Prostate gland (tissue), 2 donors: Measurements from ENCODE around the gene MTIF2. TPM values are rescaled to one million over a fixed set of nuclear protein-coding genes. Genes with fewer than 3 reads are reported as not detected.

Experiments
- DNase-seq: peaks from one replicate; pipeline ENCODE4 v3.0.0-alpha.2; 2019; ENCODE audit warnings: low spot score
- H3K27ac ChIP-seq, 2 donors: fragments of 200-600 bp; sonication (generic); 2 replicates each; pipeline ENCODE4 v1.5.1; 2017 to 2019
- H3K27me3 ChIP-seq: fragments of 200-600 bp; sonication (generic); replicated peaks from 2 replicates; pipeline ENCODE4 v1.5.1; 2019; ENCODE audit not compliant: insufficient read depth
- H3K36me3 ChIP-seq, 2 donors: fragments of 200-600 bp; sonication (generic); 1 replicate in 1 of 2; 2 replicates in 1 of 2; pipeline versions ENCODE4 v1.5.1 to v1.8.1; 2017 to 2019
- H3K4me1 ChIP-seq: fragments of 200-600 bp; sonication (generic); replicated peaks from 2 replicates; pipeline ENCODE4 v1.5.1; 2019
- H3K4me3 ChIP-seq, 2 donors: fragments of 200-600 bp; sonication (generic); 2 replicates each; pipeline ENCODE4 v1.5.1; 2017 to 2019
- H3K9me3 ChIP-seq: fragments of 200-600 bp; sonication (generic); 2 replicates; pipeline ENCODE4 v1.5.1; 2017
- POLR2A ChIP-seq: fragments of 450-650 bp; IDR thresholded peaks from one replicate; pipeline ENCODE4 v1.6.1; 2016; ENCODE audit warnings: antibody characterized with exemption, mild to moderate bottlenecking
- POLR2AphosphoS5 ChIP-seq: sonication (generic); formaldehyde crosslinking; IDR thresholded peaks from one replicate; pipeline ENCODE4 v1.6.1; 2017; ENCODE audit warnings: antibody characterized with exemption
- WGBS: methylation state at CpG from one replicate; pipeline ENCODE4 v1.1.5; 2018; 5-methylcytosine and 5-hydroxymethylcytosine counted together
- intact Hi-C: fragments of 100-400 bp; cut with DNase I; formaldehyde crosslinking; loops from one replicate; pipeline ENCODE4 v1.14.2; 2022
- total RNA-seq, 2 donors: library from RNA; depleted of rRNA; stranded (reverse); fragments of >200 nt; gene quantifications; one replicate each; pipeline ENCODE4 v1.1.0, GENCODE V29; 2016
- TF ChIP-seq, protein P1 (sequence below), 4 experiments: fragments of 200-600 bp in 2 of 4; fragments of 450-650 bp in 2 of 4; sonication (generic) in 2 of 4; IDR thresholded peaks; 1 replicate in 3 of 4; 2 replicates in 1 of 4; pipeline ENCODE4 v1.5.1; 2016 to 2019; ENCODE audit warnings: antibody characterized with exemption in 4 of 4, mild to moderate bottlenecking in 2 of 4, moderate library complexity in 2 of 4

The MTIF2 gene, protein sequence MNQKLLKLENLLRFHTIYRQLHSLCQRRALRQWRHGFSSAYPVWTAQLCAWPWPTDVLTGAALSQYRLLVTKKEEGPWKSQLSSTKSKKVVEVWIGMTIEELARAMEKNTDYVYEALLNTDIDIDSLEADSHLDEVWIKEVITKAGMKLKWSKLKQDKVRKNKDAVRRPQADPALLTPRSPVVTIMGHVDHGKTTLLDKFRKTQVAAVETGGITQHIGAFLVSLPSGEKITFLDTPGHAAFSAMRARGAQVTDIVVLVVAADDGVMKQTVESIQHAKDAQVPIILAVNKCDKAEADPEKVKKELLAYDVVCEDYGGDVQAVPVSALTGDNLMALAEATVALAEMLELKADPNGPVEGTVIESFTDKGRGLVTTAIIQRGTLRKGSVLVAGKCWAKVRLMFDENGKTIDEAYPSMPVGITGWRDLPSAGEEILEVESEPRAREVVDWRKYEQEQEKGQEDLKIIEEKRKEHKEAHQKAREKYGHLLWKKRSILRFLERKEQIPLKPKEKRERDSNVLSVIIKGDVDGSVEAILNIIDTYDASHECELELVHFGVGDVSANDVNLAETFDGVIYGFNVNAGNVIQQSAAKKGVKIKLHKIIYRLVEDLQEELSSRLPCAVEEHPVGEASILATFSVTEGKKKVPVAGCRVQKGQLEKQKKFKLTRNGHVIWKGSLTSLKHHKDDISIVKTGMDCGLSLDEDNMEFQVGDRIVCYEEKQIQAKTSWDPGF
- 10 to 100 TPM; 23.9 to 25.7 TPM for total RNA-seq

DNA sequence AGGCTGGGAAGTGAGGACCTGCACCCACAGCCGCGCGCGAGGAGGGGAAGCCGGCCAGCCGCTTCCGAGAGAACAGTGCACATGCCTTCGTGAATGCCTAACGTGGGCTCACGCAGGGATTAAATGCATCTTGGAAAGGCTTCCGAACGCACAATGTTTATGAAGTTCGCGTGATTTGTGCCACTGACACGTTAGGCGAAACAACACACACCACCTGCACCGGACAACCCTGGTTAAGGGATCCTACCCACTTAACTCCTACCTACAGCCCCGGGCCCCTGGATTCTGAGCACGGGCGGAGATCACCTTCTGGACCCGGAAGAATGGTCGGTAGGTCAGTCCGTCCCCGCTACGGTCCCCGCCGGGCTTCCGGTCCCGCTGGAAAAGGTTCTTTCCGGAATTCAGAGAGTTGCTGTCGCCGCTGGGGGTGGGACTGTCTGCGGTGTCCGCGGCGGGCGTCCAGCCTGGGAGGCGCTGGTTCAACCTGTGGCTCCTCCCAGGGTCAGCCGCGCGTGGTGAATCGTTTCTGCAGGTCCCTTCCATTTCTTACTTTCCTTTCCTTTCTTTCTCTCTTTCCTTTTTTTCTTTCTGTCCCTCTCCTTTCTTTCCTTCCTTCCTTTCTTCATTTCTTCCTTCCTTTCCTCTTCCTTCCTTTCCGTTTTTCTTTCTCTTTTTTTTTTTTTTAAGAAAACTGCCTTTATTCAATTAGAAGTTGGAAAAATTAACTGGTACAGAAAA, at the start of gene MTIF2:
MTIF2 (minus strand) TSS at position 325 of the 738 bp plus-strand sequence. CDS start 5,373 bp downstream, outside the sequence.
- WGBS = under 1% methylated on average over 43 of the region's 43 CpGs
- TF ChIP-seq POLR2A (peak; percentile 41), POLR2AphosphoS5 (peak; percentile 93)
- TF ChIP-seq, protein P1, sequence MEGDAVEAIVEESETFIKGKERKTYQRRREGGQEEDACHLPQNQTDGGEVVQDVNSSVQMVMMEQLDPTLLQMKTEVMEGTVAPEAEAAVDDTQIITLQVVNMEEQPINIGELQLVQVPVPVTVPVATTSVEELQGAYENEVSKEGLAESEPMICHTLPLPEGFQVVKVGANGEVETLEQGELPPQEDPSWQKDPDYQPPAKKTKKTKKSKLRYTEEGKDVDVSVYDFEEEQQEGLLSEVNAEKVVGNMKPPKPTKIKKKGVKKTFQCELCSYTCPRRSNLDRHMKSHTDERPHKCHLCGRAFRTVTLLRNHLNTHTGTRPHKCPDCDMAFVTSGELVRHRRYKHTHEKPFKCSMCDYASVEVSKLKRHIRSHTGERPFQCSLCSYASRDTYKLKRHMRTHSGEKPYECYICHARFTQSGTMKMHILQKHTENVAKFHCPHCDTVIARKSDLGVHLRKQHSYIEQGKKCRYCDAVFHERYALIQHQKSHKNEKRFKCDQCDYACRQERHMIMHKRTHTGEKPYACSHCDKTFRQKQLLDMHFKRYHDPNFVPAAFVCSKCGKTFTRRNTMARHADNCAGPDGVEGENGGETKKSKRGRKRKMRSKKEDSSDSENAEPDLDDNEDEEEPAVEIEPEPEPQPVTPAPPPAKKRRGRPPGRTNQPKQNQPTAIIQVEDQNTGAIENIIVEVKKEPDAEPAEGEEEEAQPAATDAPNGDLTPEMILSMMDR (IDR thresholded peaks at IDR 0.05) = peak in 3 of 4 experiments; percentile 7 to 48 (median 24)
- intact Hi-C loops = loop anchor here (5.0 kb wide), 1 partner anchor 37 kb away; the partner anchor contains the start of genes CLHC1 and RPS27A
- Histone ChIP-seq H3K27ac (peak within 1 kb of the TSS; percentile 79 to 81), H3K4me1 (no peaks in the 10 kb centered on the region), H3K9me3 (no peaks in the 10 kb centered on the region), H3K27me3 (no peaks in the 10 kb centered on the region), H3K36me3 (no peaks in the 10 kb centered on the region), H3K4me3 (peak within 1 kb of the TSS; percentile 47 to 49)
- DNase-seq = peak; percentile 94

DNA sequence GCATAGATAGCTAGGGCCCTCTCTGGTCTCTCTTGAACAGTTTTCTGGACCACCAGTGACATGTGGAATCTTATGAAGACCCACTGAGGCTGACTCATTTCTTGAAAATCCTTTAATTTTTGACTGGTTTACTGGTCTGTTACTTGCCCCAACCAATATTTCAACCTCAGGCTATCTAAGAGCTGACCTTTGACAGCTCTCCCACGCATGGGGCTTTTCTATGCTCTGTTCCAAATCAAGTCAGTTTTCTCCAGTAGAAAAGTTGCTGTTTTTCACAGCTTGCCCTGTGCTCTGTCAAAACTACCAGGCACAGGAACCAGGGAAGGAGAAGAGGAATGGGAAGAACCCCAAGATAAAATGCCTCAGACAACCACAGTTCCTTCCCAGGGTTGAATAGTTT, 46.0 kb upstream of the MTIF2 start:
- H3K36me3 ChIP-seq = no peaks in the 10 kb centered on the region
- H3K27ac ChIP-seq = no peak overlapping the region
- no peak for TF ChIP-seq POLR2AphosphoS5
- H3K27me3 ChIP-seq = no peaks in the 10 kb centered on the region
- no peaks in the 10 kb centered on the region for H3K9me3 ChIP-seq
- H3K4me1 ChIP-seq = no peaks in the 10 kb centered on the region
- H3K4me3 ChIP-seq = no peak overlapping the region
- DNase-seq = no peak
- 80% methylated on average over 1 of the region's 1 CpG for WGBS
- intact Hi-C loops = no loop called here

DNA sequence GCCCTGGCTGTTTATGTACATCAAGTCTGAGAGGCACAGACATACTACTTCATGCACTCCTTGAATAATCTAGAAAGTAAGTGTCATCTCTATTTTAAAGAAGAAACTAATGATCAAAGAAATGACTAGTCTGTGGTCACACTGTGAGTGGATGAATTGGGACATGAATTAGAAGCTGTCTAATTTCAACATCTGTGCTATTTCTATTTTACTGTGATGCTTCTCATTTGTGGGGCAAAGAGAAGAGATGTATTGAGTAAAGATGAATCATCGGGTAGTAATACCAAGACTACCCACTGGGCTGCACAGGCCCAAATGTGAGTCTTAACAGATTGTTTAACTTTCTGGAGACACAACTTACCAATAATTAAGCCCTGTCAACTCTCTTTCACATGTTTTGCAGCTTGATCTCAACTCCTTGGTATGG, 42.4 kb upstream of the MTIF2 start:
- intact Hi-C loops = no loop called here
- H3K9me3 ChIP-seq = no peaks in the 10 kb centered on the region
- TF ChIP-seq, protein P1 (IDR thresholded peaks at IDR 0.05) = no peak
- TF ChIP-seq POLR2A (no peak), POLR2AphosphoS5 (no peak)
- H3K4me3 ChIP-seq = no peak overlapping the region
- no peaks in the 10 kb centered on the region for H3K27me3 ChIP-seq
- 89% methylated on average over 1 of the region's 1 CpG for WGBS
- H3K4me1 ChIP-seq = no peaks in the 10 kb centered on the region
- H3K36me3 ChIP-seq = no peaks in the 10 kb centered on the region
- H3K27ac ChIP-seq = no peak overlapping the region
- no peak for DNase-seq

DNA sequence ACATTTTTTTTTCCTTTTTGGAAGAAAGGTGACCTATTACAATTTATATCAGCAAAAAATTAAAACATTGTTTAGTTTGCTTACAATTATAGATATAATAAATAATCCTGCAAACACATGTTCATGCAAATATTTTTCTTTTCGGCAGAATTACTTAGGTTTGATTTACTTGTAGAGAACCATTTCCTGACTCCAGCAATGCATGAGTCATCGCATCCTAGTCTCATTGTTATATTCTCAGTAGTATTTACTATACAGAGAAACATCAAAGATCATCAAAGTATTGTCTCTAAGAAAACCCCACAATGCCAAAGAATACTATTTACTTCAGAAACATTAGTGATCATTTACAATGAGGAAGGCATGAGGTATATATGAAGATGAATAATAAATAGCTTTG, 40.4 kb upstream of the MTIF2 start:
- H3K9me3 ChIP-seq = no peaks in the 10 kb centered on the region
- DNase-seq = no peak
- H3K4me3 ChIP-seq = no peak overlapping the region
- H3K36me3 ChIP-seq = no peaks in the 10 kb centered on the region
- H3K4me1 ChIP-seq = no peaks in the 10 kb centered on the region
- WGBS = 74% methylated on average over 2 of the region's 2 CpGs
- TF ChIP-seq POLR2A = no peak
- TF ChIP-seq, protein P1 (IDR thresholded peaks at IDR 0.05) = no peak
- no peak overlapping the region for H3K27ac ChIP-seq
- intact Hi-C loops = no loop called here
- no peaks in the 10 kb centered on the region for H3K27me3 ChIP-seq

DNA sequence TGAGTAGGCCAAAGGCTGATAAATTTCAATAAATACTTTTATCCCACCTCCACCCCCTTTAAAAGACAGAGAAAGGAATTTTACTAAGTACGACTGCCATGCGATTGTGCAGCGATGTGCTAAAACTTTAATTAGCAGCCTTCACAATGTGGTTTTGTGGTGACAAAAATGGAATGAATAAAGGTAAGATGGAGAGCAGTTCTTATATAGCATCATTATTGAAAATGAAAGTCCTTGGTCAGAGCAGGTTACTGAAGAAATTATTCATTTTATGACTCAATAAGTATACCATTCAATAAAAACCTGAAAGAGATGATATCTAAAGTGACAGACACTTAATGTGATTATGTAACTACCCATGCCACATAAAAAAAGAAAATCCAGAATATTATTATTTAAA, 33.2 kb upstream of the MTIF2 start:
- H3K36me3 ChIP-seq = no peaks in the 10 kb centered on the region
- TF ChIP-seq POLR2AphosphoS5 (no peak), POLR2A (no peak)
- TF ChIP-seq, protein P1 (IDR thresholded peaks at IDR 0.05) = no peak
- intact Hi-C loops = no loop called here
- no peak for DNase-seq
- no peaks in the 10 kb centered on the region for H3K27me3 ChIP-seq
- no peak overlapping the region for H3K4me3 ChIP-seq
- no peaks in the 10 kb centered on the region for H3K4me1 ChIP-seq
- no peak overlapping the region for H3K27ac ChIP-seq
- 98% methylated on average over 3 of the region's 3 CpGs for WGBS
- no peaks in the 10 kb centered on the region for H3K9me3 ChIP-seq
